ENCODE results near the gene ACVR1.

Gene ACVR1

GRCh38 chr2:157821519-157822131 lies 54.5 kb downstream of the ACVR1 start:
- H3K14ac ChIP-seq (ENCODE audit: low read length): no peak overlapping the region
- no peak overlapping the region for H4K8ac ChIP-seq (ENCODE audit: low read depth, low read length)
- no peak overlapping the region for H2AK5ac ChIP-seq (ENCODE audit: low read length)
- H2BK5ac ChIP-seq (ENCODE audit: low read depth, low read length, poor library complexity): no peak overlapping the region
- H3K18ac ChIP-seq (ENCODE audit: low read length): no peak overlapping the region
- WGBS (ENCODE audit: extremely low coverage, insufficient coverage, insufficient read length): no CpG with 5 or more reads among the region's 1 CpG
- peaks cover 8% of the 10 kb centered on the region for H3K79me1 ChIP-seq (ENCODE audit: low read length)
- no peak for DNase-seq
- no peak overlapping the region for H2BK12ac ChIP-seq (ENCODE audit: low read length)
- H4K12ac ChIP-seq (ENCODE audit: low read depth, low read length): no peak overlapping the region
- peaks cover 1% of the 10 kb centered on the region for H3K79me2 ChIP-seq (ENCODE audit: control insufficient read depth, insufficient read depth, low read length, poor library complexity)
- no peak overlapping the region for H3K9ac ChIP-seq (ENCODE audit: low read length)
- no peaks in the 10 kb centered on the region for H3K9me3 ChIP-seq (ENCODE audit: insufficient read depth, low read depth, low read length)
- H3K4me2 ChIP-seq (ENCODE audit: low read length): no peak overlapping the region
- no peak overlapping the region for H2BK120ac ChIP-seq (ENCODE audit: insufficient read depth, low read length, poor library complexity)
- H2AFZ ChIP-seq (ENCODE audit: insufficient read depth, low read length, poor library complexity): no peak overlapping the region
- no peak overlapping the region for H3K4me3 ChIP-seq (ENCODE audit: low read depth, low read length)
- H3K27me3 ChIP-seq (ENCODE audit: insufficient read depth, low read length): no peaks in the 10 kb centered on the region
- H4K91ac ChIP-seq (ENCODE audit: low read depth, low read length): no peak overlapping the region
- no peak overlapping the region for H3K27ac ChIP-seq (ENCODE audit: low read depth, low read length)
- peaks cover 2% of the 10 kb centered on the region in 2 experiments for H3K36me3 ChIP-seq (ENCODE audit: control insufficient read depth in 1 of 2, insufficient read depth in 2 of 2, low read length in 2 of 2)
- H3K4ac ChIP-seq (ENCODE audit: low read depth, low read length): no peak overlapping the region
- no peak overlapping the region for H3K23ac ChIP-seq (ENCODE audit: low read length)
- peaks cover 6 to 13% of the 10 kb centered on the region in 2 experiments for H3K4me1 ChIP-seq (ENCODE audit: control insufficient read depth in 1 of 2, insufficient read depth in 2 of 2, low read length in 2 of 2)

- H3K4ac ChIP-seq (ENCODE audit: low read depth, low read length): no peak overlapping the region
- no CpG with 5 or more reads among the region's 3 CpGs for WGBS (ENCODE audit: extremely low coverage, insufficient coverage, insufficient read length)
- H4K12ac ChIP-seq (ENCODE audit: low read depth, low read length): no peak overlapping the region
- H4K8ac ChIP-seq (ENCODE audit: low read depth, low read length): no peak overlapping the region
- no peak overlapping the region for H2BK120ac ChIP-seq (ENCODE audit: insufficient read depth, low read length, poor library complexity)
- no peak overlapping the region for H3K27ac ChIP-seq (ENCODE audit: low read depth, low read length)
- no peaks in the 10 kb centered on the region for H3K9me3 ChIP-seq (ENCODE audit: insufficient read depth, low read depth, low read length)
- no peak overlapping the region for H3K9ac ChIP-seq (ENCODE audit: low read length)
- H2AK5ac ChIP-seq (ENCODE audit: low read length): no peak overlapping the region
- H2AFZ ChIP-seq (ENCODE audit: insufficient read depth, low read length, poor library complexity): no peak overlapping the region
- no peak for DNase-seq
- peaks cover 1% of the 10 kb centered on the region for H3K79me1 ChIP-seq (ENCODE audit: low read length)
- no peak overlapping the region for H2BK12ac ChIP-seq (ENCODE audit: low read length)
- H3K27me3 ChIP-seq (ENCODE audit: insufficient read depth, low read length): no peaks in the 10 kb centered on the region
- H4K91ac ChIP-seq (ENCODE audit: low read depth, low read length): no peak overlapping the region
- no peak overlapping the region for H3K18ac ChIP-seq (ENCODE audit: low read length)
- H2BK5ac ChIP-seq (ENCODE audit: low read depth, low read length, poor library complexity): no peak overlapping the region
- H3K4me3 ChIP-seq (ENCODE audit: low read depth, low read length): no peak overlapping the region
- no peak overlapping the region for H3K23ac ChIP-seq (ENCODE audit: low read length)
- H3K14ac ChIP-seq (ENCODE audit: low read length): no peak overlapping the region
- H3K79me2 ChIP-seq (ENCODE audit: control insufficient read depth, insufficient read depth, low read length, poor library complexity): no peaks in the 10 kb centered on the region
- H3K4me2 ChIP-seq (ENCODE audit: low read length): no peak overlapping the region
- peaks cover under 1 to 4% of the 10 kb centered on the region in 2 experiments for H3K4me1 ChIP-seq (ENCODE audit: control insufficient read depth in 1 of 2, insufficient read depth in 2 of 2, low read length in 2 of 2)
- peaks cover 2% of the 10 kb centered on the region in 2 experiments for H3K36me3 ChIP-seq (ENCODE audit: control insufficient read depth in 1 of 2, insufficient read depth in 2 of 2, low read length in 2 of 2)
These were observed 55.9 kb downstream of the ACVR1 start for GRCh38 chr2:157820193-157820592.

GRCh38 chr2:157819761-157820160 lies 56.4 kb downstream of the ACVR1 start:
- no peak overlapping the region for H3K27ac ChIP-seq (ENCODE audit: low read depth, low read length)
- peaks cover 0 to 3% of the 10 kb centered on the region in 2 experiments for H3K4me1 ChIP-seq (ENCODE audit: control insufficient read depth in 1 of 2, insufficient read depth in 2 of 2, low read length in 2 of 2)
- H3K23ac ChIP-seq (ENCODE audit: low read length): no peak overlapping the region
- no peak overlapping the region for H3K14ac ChIP-seq (ENCODE audit: low read length)
- no peak overlapping the region for H2BK12ac ChIP-seq (ENCODE audit: low read length)
- no peak for DNase-seq
- no peak overlapping the region for H3K4me3 ChIP-seq (ENCODE audit: low read depth, low read length)
- no peak overlapping the region for H4K8ac ChIP-seq (ENCODE audit: low read depth, low read length)
- no peak overlapping the region for H2BK120ac ChIP-seq (ENCODE audit: insufficient read depth, low read length, poor library complexity)
- no peaks in the 10 kb centered on the region for H3K27me3 ChIP-seq (ENCODE audit: insufficient read depth, low read length)
- no CpG with 5 or more reads among the region's 5 CpGs for WGBS (ENCODE audit: extremely low coverage, insufficient coverage, insufficient read length)
- H3K9me3 ChIP-seq (ENCODE audit: insufficient read depth, low read depth, low read length): no peaks in the 10 kb centered on the region
- H4K12ac ChIP-seq (ENCODE audit: low read depth, low read length): no peak overlapping the region
- H3K79me2 ChIP-seq (ENCODE audit: control insufficient read depth, insufficient read depth, low read length, poor library complexity): no peaks in the 10 kb centered on the region
- peaks cover 1% of the 10 kb centered on the region for H3K79me1 ChIP-seq (ENCODE audit: low read length)
- no peak overlapping the region for H4K91ac ChIP-seq (ENCODE audit: low read depth, low read length)
- no peak overlapping the region for H3K9ac ChIP-seq (ENCODE audit: low read length)
- no peak overlapping the region for H3K4me2 ChIP-seq (ENCODE audit: low read length)
- H2AFZ ChIP-seq (ENCODE audit: insufficient read depth, low read length, poor library complexity): no peak overlapping the region
- no peak overlapping the region for H2BK5ac ChIP-seq (ENCODE audit: low read depth, low read length, poor library complexity)
- no peak overlapping the region for H3K4ac ChIP-seq (ENCODE audit: low read depth, low read length)
- no peak overlapping the region for H2AK5ac ChIP-seq (ENCODE audit: low read length)
- H3K18ac ChIP-seq (ENCODE audit: low read length): no peak overlapping the region
- H3K36me3 ChIP-seq (ENCODE audit: control insufficient read depth in 1 of 2, insufficient read depth in 2 of 2, low read length in 2 of 2): peaks cover 2% of the 10 kb centered on the region in 2 experiments

- no peak for DNase-seq
- H3K18ac ChIP-seq (ENCODE audit: low read length): no peak overlapping the region
- no peak overlapping the region for H3K4ac ChIP-seq (ENCODE audit: low read depth, low read length)
- H2AK5ac ChIP-seq (ENCODE audit: low read length): no peak overlapping the region
- no CpG with 5 or more reads among the region's 7 CpGs for WGBS (ENCODE audit: extremely low coverage, insufficient coverage, insufficient read length)
- no peak overlapping the region for H4K12ac ChIP-seq (ENCODE audit: low read depth, low read length)
- H4K91ac ChIP-seq (ENCODE audit: low read depth, low read length): no peak overlapping the region
- no peak overlapping the region for H3K14ac ChIP-seq (ENCODE audit: low read length)
- no peak overlapping the region for H2BK120ac ChIP-seq (ENCODE audit: insufficient read depth, low read length, poor library complexity)
- H3K79me2 ChIP-seq (ENCODE audit: control insufficient read depth, insufficient read depth, low read length, poor library complexity): no peaks in the 10 kb centered on the region
- no peak overlapping the region for H2AFZ ChIP-seq (ENCODE audit: insufficient read depth, low read length, poor library complexity)
- H3K27ac ChIP-seq (ENCODE audit: low read depth, low read length): no peak overlapping the region
- H3K79me1 ChIP-seq (ENCODE audit: low read length): no peaks in the 10 kb centered on the region
- no peak overlapping the region for H2BK12ac ChIP-seq (ENCODE audit: low read length)
- H4K8ac ChIP-seq (ENCODE audit: low read depth, low read length): no peak overlapping the region
- no peak overlapping the region for H3K9ac ChIP-seq (ENCODE audit: low read length)
- H3K4me1 ChIP-seq (ENCODE audit: control insufficient read depth in 1 of 2, insufficient read depth in 2 of 2, low read length in 2 of 2): no peaks in the 10 kb centered on the region
- no peak overlapping the region for H3K23ac ChIP-seq (ENCODE audit: low read length)
- peaks cover 2% of the 10 kb centered on the region in 2 experiments for H3K36me3 ChIP-seq (ENCODE audit: control insufficient read depth in 1 of 2, insufficient read depth in 2 of 2, low read length in 2 of 2)
- no peak overlapping the region for H2BK5ac ChIP-seq (ENCODE audit: low read depth, low read length, poor library complexity)
- H3K27me3 ChIP-seq (ENCODE audit: insufficient read depth, low read length): no peaks in the 10 kb centered on the region
- H3K9me3 ChIP-seq (ENCODE audit: insufficient read depth, low read depth, low read length): no peaks in the 10 kb centered on the region
- H3K4me3 ChIP-seq (ENCODE audit: low read depth, low read length): no peak overlapping the region
- no peak overlapping the region for H3K4me2 ChIP-seq (ENCODE audit: low read length)
These were observed 57.9 kb downstream of the ACVR1 start for GRCh38 chr2:157818227-157818626.
